Hematopoietic multipotent progenitor cell treated with erythropoietin and hydrocortisone succinate and interleukin-3 and kit ligand, for 4 days (in vitro differentiated cells): ENCODE measurements around the gene PLK2.

ENCODE experiments used
- DNase-seq: peaks from one replicate; pipeline ENCODE4 v3.0.0-alpha.2; 2015

Gene PLK2

DNA sequence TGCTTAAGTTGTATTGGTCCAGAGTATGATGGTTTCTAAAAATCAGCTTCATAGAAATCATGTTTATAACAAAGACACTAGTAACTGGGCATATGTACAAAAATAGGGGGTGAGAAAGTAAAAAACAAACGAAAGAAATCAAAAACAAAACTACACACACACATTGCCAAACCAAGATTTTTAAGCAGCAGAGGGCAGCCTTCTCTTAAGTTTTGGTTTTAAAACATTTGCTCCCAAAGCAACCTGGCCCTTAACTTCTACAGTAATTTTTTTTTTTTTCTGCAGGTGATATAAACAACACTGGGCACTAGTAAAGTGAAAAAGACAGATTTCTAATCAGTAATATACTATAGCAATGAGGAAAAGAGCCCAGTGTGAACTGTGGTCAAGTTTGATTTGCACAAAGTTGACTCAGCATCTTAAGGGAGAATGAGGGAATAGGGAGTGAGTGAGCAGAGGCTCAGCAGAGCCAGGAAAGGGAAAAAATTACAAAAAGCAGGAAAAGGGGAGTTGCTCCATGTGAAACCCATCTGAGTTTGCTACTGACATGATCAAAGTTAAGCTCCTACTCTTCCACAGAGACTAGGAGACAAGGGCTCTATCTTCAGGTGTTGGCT, 18.0 kb upstream of the PLK2 start:
- peak; percentile 63 for DNase-seq

DNA sequence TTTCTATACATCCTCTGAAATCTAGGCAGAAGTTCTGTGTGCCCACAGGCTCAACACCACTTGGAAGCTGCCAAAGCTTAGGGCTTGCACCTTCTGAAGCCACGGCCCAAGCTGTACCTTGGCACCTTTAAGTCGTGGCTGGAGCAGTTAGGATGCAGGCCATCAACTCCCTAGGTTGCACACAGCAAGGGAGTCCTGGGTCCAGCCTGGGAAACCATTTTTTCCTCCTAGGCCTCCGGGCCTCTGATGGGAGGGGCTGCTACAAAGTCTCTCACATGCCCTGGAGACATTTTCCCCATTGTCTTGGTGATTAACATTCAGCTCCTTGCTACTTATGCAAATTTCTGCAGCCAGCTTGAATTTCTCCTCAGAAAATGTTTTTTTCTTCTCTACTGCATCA, 15.5 kb upstream of the PLK2 start:
- no peak for DNase-seq

DNA sequence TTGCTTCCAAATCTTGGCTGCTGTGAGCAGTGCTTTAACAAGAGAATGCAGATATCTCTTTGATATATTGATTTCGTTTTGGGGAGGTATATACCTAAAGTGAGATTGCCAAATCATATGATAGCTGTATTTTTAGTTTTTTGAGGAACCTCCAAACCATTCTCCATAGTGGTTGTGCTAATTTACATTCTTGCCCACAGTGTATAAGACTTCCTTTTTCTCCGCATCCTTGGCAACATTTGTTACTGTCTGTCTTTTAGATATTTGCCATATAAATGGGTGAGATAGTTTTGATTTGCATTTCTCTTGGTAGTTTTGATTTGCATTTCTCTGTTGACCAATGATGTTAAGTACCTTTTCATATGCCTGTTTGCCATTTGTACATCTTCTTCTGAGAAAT, 10.0 kb upstream of the PLK2 start:
- DNase-seq, result peak; percentile 33

DNA sequence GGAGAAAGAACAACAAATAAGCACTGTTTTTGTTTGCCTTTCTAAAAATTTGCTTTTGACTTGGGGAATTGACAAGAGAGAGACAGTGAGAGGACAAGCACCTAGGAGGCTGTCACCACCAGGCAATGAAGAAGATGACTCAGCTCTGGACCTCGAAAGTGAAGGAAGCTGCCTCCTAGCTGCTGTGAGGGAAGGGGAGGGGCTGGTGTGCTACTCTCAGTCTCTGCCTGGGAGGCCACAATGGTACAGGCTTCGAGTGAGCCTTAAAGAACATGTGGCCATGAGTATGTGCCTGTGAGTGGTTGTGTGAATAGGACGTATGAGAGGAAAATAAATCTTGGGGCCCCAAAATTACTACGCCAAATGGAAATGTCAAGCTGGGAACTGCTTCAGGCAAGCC, 7.1 kb upstream of the PLK2 start:
- peak; percentile 69 for DNase-seq

DNA sequence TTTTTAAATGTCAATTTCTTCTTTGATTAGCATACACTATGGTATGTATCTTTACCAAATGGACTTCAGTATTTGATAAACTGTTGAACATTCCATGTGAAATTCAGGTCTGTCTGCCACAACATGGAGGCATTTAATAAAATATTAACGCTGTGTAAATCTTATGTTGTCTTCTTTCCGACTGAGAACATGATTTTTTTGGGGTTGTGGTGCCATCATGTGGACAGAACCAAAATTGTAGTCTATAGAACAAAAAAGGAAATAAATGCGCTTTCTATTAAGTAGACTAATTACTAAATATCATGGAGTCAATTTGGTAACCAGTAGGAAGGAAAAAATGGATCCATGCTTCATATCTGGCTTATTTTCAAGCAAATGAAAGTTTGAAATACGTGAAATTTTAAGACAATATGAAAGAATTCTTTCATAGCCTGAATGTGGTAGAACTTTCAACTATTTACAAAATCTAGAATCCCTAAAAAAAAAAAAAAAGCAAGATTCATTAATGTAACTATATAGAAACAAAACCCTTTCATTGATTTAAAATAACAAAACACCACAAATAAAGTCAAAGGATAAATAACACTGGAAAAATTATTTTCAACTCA, 2.8 kb upstream of the PLK2 start:
- peak; percentile 82 for DNase-seq

DNA sequence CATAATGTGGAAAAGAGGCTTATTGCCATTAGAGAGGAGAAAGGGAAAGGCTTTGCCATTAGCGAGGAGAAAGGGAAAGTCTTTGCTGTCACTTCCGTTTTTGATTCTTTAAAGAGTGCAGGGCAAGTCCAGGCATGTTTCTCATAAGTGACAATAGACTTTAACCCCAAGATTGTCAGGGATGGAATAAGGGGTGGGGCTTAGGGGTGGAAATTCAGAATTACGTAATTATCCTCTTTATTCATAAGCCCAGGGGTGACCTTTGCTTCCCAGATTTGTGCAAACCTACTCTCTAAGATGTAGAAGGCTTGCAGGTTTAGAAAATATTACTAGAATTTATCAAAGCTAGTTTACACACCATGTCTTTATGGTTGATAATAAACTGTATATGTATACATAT, 2.3 kb upstream of the PLK2 start:
- DNase-seq, result no peak

DNA sequence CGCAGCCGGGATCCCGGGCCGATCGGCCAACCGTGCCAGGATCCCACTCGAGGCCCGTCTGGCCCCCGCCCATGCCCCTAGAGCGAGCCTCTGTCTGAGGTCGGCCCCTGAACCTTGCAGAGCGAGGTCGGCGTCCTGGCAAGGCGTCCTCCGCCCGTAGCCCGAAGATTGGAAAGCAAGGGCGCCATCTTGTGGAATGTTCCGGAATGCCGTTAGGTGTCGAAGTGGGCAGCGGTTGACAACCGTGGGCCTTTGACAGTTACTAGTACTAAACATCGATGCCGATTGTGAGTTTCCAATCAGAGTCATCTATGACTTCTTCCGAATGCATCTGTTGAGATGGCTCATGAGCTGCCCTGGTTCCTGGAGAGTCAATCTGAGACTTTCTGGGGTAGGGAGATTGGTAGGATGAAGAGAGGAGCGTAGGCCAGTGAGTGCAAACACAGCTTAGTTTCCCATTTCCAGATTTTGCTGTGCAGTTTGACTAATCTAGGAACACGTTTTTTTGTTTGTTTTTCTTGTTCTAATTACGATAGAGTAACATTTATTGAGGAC, 923 bp upstream of the PLK2 start:
- peak; percentile 94 for DNase-seq

DNA sequence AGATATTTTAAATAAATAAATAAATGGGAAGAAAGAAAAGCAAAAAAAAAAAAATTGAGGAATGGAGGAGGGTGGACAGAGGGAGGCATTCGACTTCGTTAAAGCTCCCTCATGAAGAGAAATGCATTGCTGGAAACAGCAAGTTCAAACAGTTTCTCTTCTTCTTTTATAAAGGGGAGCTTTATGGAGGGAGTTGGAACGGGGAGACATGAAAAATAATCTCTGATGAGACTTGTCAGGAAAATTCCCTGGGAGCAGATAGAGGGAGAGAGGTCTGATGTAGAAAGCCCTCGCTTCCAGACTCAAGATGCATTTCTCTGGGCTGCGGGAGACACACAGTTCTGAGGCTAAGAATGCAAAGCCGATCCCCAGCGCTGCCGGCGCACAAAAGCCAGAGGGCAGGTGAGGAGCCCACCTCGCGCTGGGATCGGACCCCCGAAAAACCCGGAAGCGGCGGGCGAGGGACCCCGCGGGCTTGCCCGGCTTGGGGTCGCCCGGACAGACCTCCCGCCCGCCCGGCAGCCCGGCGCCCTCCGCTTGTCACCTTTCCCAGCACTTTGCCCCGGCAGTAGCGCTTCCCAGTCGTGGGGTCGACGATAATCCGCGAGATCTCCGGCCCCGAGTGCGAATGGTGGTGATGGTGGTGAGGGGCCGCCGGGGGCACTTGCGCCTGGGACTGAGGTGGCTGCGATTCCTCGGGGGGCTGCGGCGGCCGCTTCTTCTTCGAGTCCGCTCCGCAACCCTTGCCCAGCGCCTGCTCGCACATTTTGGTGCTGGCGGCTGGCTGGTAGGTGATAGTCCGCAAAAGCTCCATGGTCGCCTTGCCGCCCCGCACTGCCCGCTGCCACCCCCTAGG, 512 bp downstream of the PLK2 start:
- DNase-seq, result peak; percentile 36

DNA sequence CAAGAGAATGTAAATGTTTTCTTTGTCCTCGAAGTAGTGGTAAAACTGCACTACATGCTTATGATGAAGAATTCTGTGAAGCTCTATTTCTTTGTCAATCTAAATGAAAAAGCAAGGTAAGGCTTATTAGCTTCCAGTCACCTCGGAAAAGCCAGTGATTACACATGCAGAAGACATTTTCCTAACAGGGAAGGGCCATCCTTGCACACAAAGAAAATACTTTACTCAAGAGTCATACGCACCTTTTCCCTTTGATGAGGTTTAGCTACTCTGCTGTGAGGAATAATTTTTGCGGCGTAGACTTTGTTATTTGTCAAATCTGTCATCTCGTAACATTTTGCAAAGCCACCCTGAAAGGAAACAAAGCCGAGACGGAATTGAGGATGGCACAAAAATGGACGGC, 1.1 kb downstream of the PLK2 start:
- no peak for DNase-seq

DNA sequence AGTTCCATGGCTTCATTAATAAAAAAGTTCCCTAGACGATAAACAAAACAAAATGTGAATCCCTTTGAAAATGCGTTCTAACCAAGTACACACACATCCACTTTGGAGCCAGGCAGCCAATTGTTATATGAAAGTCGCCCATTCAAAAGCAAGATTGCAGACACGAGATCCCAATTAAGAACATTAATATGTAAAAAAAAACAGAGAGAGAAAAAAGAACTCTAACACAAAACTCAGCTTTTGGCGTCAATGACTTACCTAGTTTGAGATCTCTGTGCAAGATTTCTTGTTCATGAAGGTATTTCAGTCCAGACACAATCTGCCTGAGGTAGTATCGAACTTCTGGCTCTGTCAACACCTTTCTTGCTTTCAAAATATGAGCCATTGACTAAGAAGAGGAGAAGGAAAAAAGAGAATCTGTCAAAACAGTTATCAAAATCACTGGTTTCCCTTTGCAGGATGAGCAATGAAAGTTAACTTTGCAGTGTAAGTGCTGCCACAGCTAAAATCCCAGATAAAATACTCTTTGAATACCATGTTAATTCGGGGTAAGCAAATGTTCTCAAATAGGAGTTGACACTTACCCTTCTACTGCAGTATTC, 1.6 kb downstream of the PLK2 start:
- DNase-seq, result no peak

DNA sequence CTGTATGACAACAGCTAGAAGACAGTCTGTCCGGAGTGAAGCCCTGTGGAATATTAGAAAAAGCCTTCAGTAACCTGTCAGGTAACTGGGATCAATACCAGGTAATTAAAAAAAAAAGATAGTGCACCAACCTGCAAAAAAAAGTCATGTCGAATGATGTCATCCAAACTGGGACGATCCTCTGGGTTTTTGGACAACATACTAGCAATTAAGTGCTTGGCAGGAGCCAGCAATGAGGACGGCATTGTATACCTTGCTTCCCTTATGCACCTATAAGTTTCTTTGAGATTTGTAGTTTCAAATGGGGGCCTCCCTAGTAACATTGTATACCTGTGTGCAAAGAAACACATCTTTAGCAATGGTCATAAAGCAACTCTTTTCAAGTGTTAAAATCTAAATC, 2.8 kb downstream of the PLK2 start:
- DNase-seq, result no peak

DNA sequence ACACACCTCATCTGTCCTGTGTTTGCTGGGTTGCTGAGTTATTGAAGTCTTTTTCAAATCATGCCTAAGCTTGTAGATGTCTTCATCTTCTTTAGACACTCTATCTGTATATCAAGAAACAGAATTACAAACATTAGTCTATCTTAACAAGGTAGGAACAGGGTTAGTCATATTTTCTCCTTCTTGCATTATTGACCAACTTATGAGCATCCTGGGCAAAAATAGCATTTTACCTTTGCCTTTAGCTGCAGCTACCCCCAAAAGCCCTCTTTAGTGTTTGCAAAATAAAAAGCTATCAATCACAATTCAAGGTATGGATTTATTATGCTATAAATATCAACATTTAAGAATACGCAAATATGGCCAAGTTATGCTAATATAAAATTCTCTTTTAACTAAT, 3.4 kb downstream of the PLK2 start:
- DNase-seq, result no peak

DNA sequence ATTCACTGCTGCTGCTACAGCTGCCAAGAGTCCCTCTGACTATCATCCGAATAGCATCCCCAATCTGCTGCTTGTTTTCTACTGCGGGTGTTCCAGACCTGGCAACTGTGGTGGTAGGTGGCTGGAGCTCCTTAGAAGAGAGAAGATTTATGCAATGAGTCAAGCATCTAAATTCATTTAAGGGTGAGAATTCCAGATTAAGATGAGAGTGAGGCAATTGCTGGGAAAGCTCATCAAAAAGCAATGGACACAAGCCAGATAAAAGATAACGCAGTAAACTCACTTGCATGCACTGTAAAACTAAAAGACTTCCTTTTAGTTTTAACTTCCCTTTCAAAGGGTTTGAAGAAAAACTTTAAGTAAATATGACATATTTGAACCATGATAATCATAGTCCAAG, 3.9 kb downstream of the PLK2 start:
- DNase-seq, result no peak

DNA sequence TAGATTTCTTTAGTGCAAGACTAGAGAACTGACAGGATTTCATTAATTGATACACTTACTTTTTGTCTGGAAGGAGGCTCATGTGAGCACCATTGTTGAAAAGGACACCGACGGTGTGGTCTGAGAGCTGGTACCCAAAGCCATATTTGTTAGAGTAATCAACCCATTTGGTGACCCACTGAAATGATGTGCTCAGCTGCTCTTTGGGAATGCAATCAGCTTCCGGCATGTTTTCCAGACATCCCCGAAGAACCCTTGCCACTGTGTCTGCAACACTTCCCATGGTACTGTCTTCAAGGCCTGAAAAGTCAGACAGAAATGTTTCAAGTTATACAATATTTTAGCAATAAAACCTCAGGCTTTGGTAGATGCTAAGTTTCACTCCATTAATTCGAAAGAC, 4.4 kb downstream of the PLK2 start:
- no peak for DNase-seq

DNA sequence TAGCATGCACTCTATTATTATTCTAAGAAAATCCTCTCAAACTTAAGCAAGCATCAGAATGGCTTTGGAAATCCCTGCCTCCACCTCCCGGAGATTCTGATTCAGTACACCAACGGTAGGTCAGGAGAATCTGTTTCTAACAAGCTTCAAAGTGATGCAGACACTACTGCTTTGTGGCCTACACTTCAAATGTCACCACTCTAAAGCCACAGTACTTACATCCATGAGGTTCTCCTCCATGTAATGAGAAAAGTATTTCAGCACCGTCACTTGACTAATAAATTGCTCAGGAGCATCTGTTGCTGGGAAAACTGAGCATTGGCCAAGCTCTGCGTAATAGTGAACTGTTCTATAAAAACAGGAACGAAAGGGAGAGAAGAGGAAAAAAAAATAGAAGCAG, 4.8 kb downstream of the PLK2 start:
- no peak for DNase-seq

DNA sequence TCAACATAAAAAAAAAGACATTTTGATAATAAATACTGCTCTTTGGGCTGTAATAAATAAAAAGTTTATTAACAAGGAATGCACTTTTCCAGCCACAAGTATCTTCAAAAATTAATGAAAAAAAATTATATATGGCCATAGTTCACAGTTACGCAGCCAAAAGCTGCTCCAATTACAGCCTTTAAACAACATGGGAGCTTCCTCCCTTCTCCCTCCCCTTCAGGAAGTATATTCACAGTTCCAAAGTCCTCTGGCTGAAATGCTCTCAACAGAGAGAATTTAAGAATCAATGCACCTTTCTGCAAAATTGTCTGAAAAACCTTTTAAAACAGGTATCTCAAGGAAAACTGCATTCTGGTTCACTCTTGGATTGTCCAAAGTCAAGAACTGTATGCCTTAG, 5.9 kb downstream of the PLK2 start:
- DNase-seq, result no peak

DNA sequence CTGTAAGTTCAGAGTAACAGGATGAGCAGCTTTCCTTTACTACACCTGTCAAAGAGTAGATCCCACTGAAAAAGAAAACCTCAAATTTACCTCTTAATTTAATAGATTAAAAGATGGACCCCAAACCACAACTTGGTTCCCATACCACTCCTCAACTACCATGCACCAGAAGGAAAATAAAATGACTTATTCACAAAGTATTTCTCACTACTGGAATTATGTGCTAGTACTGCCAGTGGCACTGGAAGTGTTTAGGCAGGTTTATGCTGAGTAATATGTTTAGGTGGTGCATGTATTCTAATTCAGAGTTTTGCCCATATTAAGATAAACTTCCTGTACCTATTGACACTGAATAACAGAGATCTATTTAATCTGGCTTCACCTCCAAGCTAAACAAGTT, 6.6 kb downstream of the PLK2 start:
- no peak for DNase-seq

DNA sequence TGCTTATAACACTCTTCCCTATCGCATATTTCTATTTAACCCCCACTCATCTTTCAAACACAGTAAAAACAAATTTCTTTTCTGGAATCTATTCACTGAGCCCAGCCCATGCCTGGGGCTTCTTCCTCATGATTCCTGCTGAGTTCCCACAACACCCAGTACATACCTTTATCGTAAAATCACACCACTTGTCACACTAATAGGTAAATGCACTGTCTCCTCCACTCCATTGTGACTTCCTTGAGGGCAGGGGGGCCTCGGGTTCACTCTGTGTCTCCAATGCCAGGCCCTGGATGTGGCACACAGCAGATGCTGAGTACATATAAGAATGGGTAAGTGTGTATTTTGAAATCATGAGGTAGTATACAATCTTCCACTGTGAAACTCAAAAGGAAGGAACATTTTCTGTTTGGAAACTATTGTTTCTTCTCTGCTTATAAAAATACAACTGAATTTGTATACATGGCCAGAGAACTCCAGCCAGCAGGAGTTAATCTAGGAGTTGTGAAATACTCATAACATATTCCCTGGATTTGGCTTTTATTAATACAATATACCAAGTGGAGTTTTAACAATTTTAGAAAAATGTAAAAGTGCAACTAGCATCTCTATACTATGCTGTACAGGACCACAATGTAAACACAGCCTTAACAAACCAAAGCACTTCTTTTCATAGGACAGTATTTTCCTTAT, 7.2 kb downstream of the PLK2 start:
- DNase-seq, result no peak

DNA sequence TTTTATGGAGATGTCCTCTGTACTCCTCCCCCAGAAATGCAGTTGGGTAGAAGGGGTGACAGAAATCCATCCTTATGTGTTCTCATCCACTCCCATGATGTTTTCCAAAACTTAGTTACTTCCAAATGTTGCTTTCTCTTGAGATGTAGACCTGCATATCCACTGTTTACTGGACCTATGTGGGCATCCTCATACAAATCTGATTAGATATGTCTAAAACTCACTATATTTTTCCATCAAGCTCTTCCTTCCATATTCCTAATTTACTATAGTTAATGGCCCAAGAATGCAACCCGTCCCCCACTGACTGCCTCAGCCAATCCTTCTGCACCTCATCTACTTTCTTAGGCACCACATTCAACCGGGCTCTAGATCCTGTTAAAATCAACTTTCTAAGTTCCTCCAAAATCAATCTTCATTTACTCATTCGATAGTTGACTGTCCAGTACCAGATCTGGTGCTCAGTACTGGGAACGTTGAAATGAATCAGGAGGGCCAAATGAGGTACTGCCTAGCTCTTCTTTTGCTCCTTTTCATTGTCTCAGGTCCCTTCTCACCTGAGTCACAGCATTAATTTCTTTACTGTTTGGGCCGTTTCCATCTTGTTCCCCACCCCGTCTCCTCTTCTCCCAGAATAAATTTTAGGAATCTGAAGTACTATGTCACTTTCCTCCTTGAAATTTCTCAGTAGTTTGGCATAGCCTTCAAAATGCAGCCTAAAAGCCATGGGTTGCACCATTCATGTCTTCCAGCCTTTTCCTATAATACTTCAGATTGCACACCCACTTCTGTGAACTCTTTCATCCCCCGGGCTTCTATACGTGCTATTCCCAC, 7.9 kb downstream of the PLK2 start:
- DNase-seq, result no peak

DNA sequence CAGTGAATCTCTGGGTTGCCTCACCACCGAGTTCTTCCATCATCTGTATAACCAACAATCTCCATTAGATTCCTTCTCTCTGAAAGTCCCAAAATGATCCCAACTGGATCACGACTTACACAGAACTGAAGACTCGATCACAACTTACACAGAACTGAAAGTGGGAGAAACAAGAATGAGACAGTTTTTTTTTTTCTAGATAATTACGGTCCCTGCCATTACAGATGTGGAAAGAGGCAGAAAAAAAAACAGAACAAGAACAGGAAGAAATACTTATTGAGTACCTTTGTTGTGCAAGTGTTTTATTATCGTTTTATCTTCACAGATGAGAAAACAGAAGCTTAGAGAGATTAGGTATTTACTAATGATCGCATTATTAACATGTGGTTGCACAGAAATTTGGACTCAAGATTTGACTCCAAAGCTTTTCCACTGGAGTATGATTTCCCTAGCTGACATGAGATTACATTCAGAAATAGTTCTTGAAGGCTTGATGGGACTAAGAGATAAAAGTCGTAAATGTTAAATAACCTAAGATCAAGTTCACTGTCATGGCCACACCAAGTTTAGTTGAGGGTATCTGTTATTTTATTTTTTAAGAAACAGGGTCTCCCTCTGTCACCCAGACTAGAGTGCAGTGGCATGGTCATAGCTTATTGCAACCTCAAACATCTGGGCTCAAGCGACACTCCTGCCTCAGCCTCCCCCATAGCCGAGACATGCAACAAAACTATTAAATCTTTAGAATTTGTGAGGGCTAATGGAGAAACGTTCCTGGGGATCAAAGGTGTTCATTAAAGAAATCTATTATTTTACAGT, 8.9 kb downstream of the PLK2 start:
- no peak for DNase-seq

DNA sequence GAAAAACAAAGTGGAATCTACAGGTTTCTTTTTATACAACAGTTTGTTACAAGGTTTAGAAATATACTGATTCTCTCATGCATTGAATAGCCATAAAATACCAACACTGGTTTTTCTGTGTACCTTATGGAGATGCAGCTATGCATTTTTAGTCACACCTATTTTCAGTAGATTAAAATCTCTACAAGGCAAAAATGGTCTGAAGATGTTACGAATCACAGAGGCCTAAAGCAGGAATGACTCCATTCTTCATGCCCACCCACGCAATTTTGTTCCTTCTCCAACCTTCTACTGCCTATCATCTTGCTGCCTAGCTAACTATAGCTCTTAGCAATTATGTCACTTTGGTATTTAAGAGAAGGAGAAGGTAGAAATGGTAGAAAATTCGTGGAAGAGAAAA, 9.9 kb downstream of the PLK2 start:
- no peak for DNase-seq
